Measurements from ENCODE around the gene PTPRN2.
A peak's percentile ranks its signal among the peaks of the same experiment; 100 is the strongest.
"Not testable (repeated sequence)": the region's sequence is repeated elsewhere in the genome, so short reads cannot be mapped to it uniquely, and the experiment has no call there.

The PTPRN2 gene

GRCh38 chr7:157568106-157568769, 1019.4 kb downstream of the PTPRN2 start:
- H3K4me3 ChIP-seq (ENCODE audit: low read length) = peak overlapping the region; percentile 56
- no peaks in the 10 kb centered on the region for H3K9me3 ChIP-seq (ENCODE audit: control insufficient read depth, low read length)
- H3K36me3 ChIP-seq (ENCODE audit: control insufficient read depth, insufficient read depth, low read length) = no peaks in the 10 kb centered on the region
- peaks cover 15% of the 10 kb centered on the region for H3K4me1 ChIP-seq (ENCODE audit: control insufficient read depth, insufficient read depth, low read length)
- no peaks in the 10 kb centered on the region for H3K27me3 ChIP-seq (ENCODE audit: control insufficient read depth, insufficient read depth, low read length)
- H3K9ac ChIP-seq (ENCODE audit: low read length) = peak overlapping the region; percentile 71

GRCh38 chr7:157567666-157568065, 1020.0 kb downstream of the PTPRN2 start:
- Histone ChIP-seq H3K4me3 (ENCODE audit: low read length) (no peak overlapping the region), H3K4me1 (ENCODE audit: control insufficient read depth, insufficient read depth, low read length) (peaks cover 15% of the 10 kb centered on the region), H3K27me3 (ENCODE audit: control insufficient read depth, insufficient read depth, low read length) (no peaks in the 10 kb centered on the region), H3K9ac (ENCODE audit: low read length) (no peak overlapping the region), H3K36me3 (ENCODE audit: control insufficient read depth, insufficient read depth, low read length) (no peaks in the 10 kb centered on the region), H3K9me3 (ENCODE audit: control insufficient read depth, low read length) (no peaks in the 10 kb centered on the region)

GRCh38 chr7:157566631-157567006, 1021.0 kb downstream of the PTPRN2 start:
- H3K4me1 ChIP-seq (ENCODE audit: control insufficient read depth, insufficient read depth, low read length) = peaks cover 15% of the 10 kb centered on the region
- H3K9ac ChIP-seq (ENCODE audit: low read length) = no peak overlapping the region
- no peak overlapping the region for H3K4me3 ChIP-seq (ENCODE audit: low read length)
- no peaks in the 10 kb centered on the region for H3K36me3 ChIP-seq (ENCODE audit: control insufficient read depth, insufficient read depth, low read length)
- no peaks in the 10 kb centered on the region for H3K27me3 ChIP-seq (ENCODE audit: control insufficient read depth, insufficient read depth, low read length)
- H3K9me3 ChIP-seq (ENCODE audit: control insufficient read depth, low read length) = no peaks in the 10 kb centered on the region

- no peak overlapping the region for H3K9ac ChIP-seq (ENCODE audit: low read length)
- H3K27me3 ChIP-seq (ENCODE audit: control insufficient read depth, insufficient read depth, low read length) = no peaks in the 10 kb centered on the region
- peaks cover 15% of the 10 kb centered on the region for H3K4me1 ChIP-seq (ENCODE audit: control insufficient read depth, insufficient read depth, low read length)
These were observed 1021.5 kb downstream of the PTPRN2 start for GRCh38 chr7:157565981-157566630.

GRCh38 chr7:157565201-157565626, 1022.4 kb downstream of the PTPRN2 start:
- Histone ChIP-seq H3K9ac (ENCODE audit: low read length) (no peak overlapping the region), H3K4me3 (ENCODE audit: low read length) (no peak overlapping the region), H3K9me3 (ENCODE audit: control insufficient read depth, low read length) (no peaks in the 10 kb centered on the region), H3K4me1 (ENCODE audit: control insufficient read depth, insufficient read depth, low read length) (peaks cover 15% of the 10 kb centered on the region), H3K27me3 (ENCODE audit: control insufficient read depth, insufficient read depth, low read length) (no peaks in the 10 kb centered on the region), H3K36me3 (ENCODE audit: control insufficient read depth, insufficient read depth, low read length) (no peaks in the 10 kb centered on the region)

More at GRCh38 chr7:157565981-157566630, 1021.5 kb downstream of the PTPRN2 start:
- Histone ChIP-seq H3K36me3 (ENCODE audit: control insufficient read depth, insufficient read depth, low read length) (no peaks in the 10 kb centered on the region), H3K9me3 (ENCODE audit: control insufficient read depth, low read length) (no peaks in the 10 kb centered on the region), H3K4me3 (ENCODE audit: low read length) (no peak overlapping the region)

GRCh38 chr7:157564517-157565177, 1023.0 kb downstream of the PTPRN2 start:
- no peaks in the 10 kb centered on the region for H3K9me3 ChIP-seq (ENCODE audit: control insufficient read depth, low read length)
- H3K36me3 ChIP-seq (ENCODE audit: control insufficient read depth, insufficient read depth, low read length) = no peaks in the 10 kb centered on the region
- H3K4me1 ChIP-seq (ENCODE audit: control insufficient read depth, insufficient read depth, low read length) = peaks cover 15% of the 10 kb centered on the region
- H3K27me3 ChIP-seq (ENCODE audit: control insufficient read depth, insufficient read depth, low read length) = no peaks in the 10 kb centered on the region
- H3K4me3 ChIP-seq (ENCODE audit: low read length) = no peak overlapping the region
- no peak overlapping the region for H3K9ac ChIP-seq (ENCODE audit: low read length)

GRCh38 chr7:157563467-157564135, 1024.0 kb downstream of the PTPRN2 start:
- H3K4me1 ChIP-seq (ENCODE audit: control insufficient read depth, insufficient read depth, low read length); H3K27me3 ChIP-seq (ENCODE audit: control insufficient read depth, insufficient read depth, low read length); H3K4me3 ChIP-seq (ENCODE audit: low read length); H3K36me3 ChIP-seq (ENCODE audit: control insufficient read depth, insufficient read depth, low read length); H3K9ac ChIP-seq (ENCODE audit: low read length); H3K9me3 ChIP-seq (ENCODE audit: control insufficient read depth, low read length): not testable (repeated sequence)

- H3K4me3 ChIP-seq (ENCODE audit: low read length); H3K9ac ChIP-seq (ENCODE audit: low read length); H3K27me3 ChIP-seq (ENCODE audit: control insufficient read depth, insufficient read depth, low read length); H3K36me3 ChIP-seq (ENCODE audit: control insufficient read depth, insufficient read depth, low read length); H3K4me1 ChIP-seq (ENCODE audit: control insufficient read depth, insufficient read depth, low read length); H3K9me3 ChIP-seq (ENCODE audit: control insufficient read depth, low read length): not testable (repeated sequence)
These were observed 1024.9 kb downstream of the PTPRN2 start for GRCh38 chr7:157562522-157563398.

GRCh38 chr7:157561816-157562410, 1025.7 kb downstream of the PTPRN2 start:
- Histone ChIP-seq H3K9me3 (ENCODE audit: control insufficient read depth, low read length) (no peaks in the 10 kb centered on the region), H3K4me1 (ENCODE audit: control insufficient read depth, insufficient read depth, low read length) (no peaks in the 10 kb centered on the region), H3K27me3 (ENCODE audit: control insufficient read depth, insufficient read depth, low read length) (no peaks in the 10 kb centered on the region), H3K36me3 (ENCODE audit: control insufficient read depth, insufficient read depth, low read length) (no peaks in the 10 kb centered on the region), H3K4me3 (ENCODE audit: low read length) (no peak overlapping the region), H3K9ac (ENCODE audit: low read length) (no peak overlapping the region)

GRCh38 chr7:157561523-157561785, 1026.2 kb downstream of the PTPRN2 start:
- Histone ChIP-seq H3K4me1 (ENCODE audit: control insufficient read depth, insufficient read depth, low read length) (no peaks in the 10 kb centered on the region), H3K9me3 (ENCODE audit: control insufficient read depth, low read length) (no peaks in the 10 kb centered on the region), H3K36me3 (ENCODE audit: control insufficient read depth, insufficient read depth, low read length) (no peaks in the 10 kb centered on the region), H3K27me3 (ENCODE audit: control insufficient read depth, insufficient read depth, low read length) (no peaks in the 10 kb centered on the region), H3K9ac (ENCODE audit: low read length) (no peak overlapping the region), H3K4me3 (ENCODE audit: low read length) (no peak overlapping the region)

- Histone ChIP-seq H3K4me1 (ENCODE audit: control insufficient read depth, insufficient read depth, low read length) (peaks cover 3% of the 10 kb centered on the region), H3K4me3 (ENCODE audit: low read length) (no peak overlapping the region), H3K9me3 (ENCODE audit: control insufficient read depth, low read length) (no peaks in the 10 kb centered on the region), H3K9ac (ENCODE audit: low read length) (no peak overlapping the region), H3K27me3 (ENCODE audit: control insufficient read depth, insufficient read depth, low read length) (no peaks in the 10 kb centered on the region), H3K36me3 (ENCODE audit: control insufficient read depth, insufficient read depth, low read length) (no peaks in the 10 kb centered on the region)
These were observed 1026.7 kb downstream of the PTPRN2 start for GRCh38 chr7:157560710-157561522.

All from mucosa of stomach (tissue), 1 donor.